Stimulated activated CD4-positive, alpha-beta T cell treated with anti-CD3 and anti-CD28 coated beads, Interleukin-2, amount 100 ng/mL, for 4 hours (primary cell): ENCODE measurements around the gene FOCAD.

Experiments used
- DNase-seq: peaks from one replicate; pipeline ENCODE4 v3.0.0-alpha.2; 2020; ENCODE audit warnings: low read depth

Gene FOCAD

GRCh38 chr9:21023861-21024260 is 339.8 kb downstream of the FOCAD start:
- DNase-seq = no peak

GRCh38 chr9:21027295-21027694 is 343.2 kb downstream of the FOCAD start:
- DNase-seq = no peak

GRCh38 chr9:21028466-21028865 is 344.4 kb downstream of the FOCAD start:
- DNase-seq = no peak

- no peak for DNase-seq
Observed at GRCh38 chr9:21029661-21030060, 345.6 kb downstream of the FOCAD start.

GRCh38 chr9:21030389-21031035 is 346.5 kb downstream of the FOCAD start:
- DNase-seq = no peak

- DNase-seq = peak; percentile 47
Observed at GRCh38 chr9:21031091-21031807, 347.2 kb downstream of the FOCAD start, which contains the start of gene HACD4. Gene HACD4, minus strand, starts transcription at chr9:21031640. Its CDS starts 50 bp downstream, at chr9:21031590.

- no peak for DNase-seq
Observed at GRCh38 chr9:21031808-21032183, 347.7 kb downstream of the FOCAD start.

GRCh38 chr9:21037278-21037677 is 353.2 kb downstream of the FOCAD start:
- DNase-seq = no peak

GRCh38 chr9:21039302-21039701 is 355.2 kb downstream of the FOCAD start:
- DNase-seq = no peak

- no peak for DNase-seq
Observed at GRCh38 chr9:21042466-21042865, 358.4 kb downstream of the FOCAD start.

- DNase-seq = no peak
Observed at GRCh38 chr9:21043841-21044240, 359.8 kb downstream of the FOCAD start.
